Caki2 (cell line): Measurements from ENCODE around the gene AIMP1. TPM values are rescaled to one million over a fixed set of nuclear protein-coding genes. Genes with fewer than 3 reads are reported as not detected.
A peak's percentile ranks its signal among the peaks of the same experiment; 100 is the strongest.

ENCODE experiments used
- DNase-seq: peaks from one replicate; pipeline ENCODE4 v3.0.0-alpha.2; 2015; ENCODE audit warnings: low read depth
- in situ Hi-C: cut with HindIII; loops from 2 replicates; pipeline ENCODE4 v1.10.0; 2016; ENCODE audit warnings: low sequenced_read_pairs, low pct_unique_long_range_greater_than_20kb, mixed read lengths
- total RNA-seq: library from RNA; depleted of rRNA; stranded (reverse); fragments of >200 nt; shearing (Covaris generic); gene quantifications from 2 replicates; pipeline ENCODE4 v1.2.3, GENCODE V29; 2014; ENCODE audit warnings: low replicate concordance

The AIMP1 gene
- total RNA-seq, 1 experiment from 2014 or later: 48.5 TPM

GRCh38 chr4:106337916-106338315 lies 21.6 kb downstream of the AIMP1 start:
- DNase-seq: no peak
- in situ Hi-C loops: no loop called here

DNA sequence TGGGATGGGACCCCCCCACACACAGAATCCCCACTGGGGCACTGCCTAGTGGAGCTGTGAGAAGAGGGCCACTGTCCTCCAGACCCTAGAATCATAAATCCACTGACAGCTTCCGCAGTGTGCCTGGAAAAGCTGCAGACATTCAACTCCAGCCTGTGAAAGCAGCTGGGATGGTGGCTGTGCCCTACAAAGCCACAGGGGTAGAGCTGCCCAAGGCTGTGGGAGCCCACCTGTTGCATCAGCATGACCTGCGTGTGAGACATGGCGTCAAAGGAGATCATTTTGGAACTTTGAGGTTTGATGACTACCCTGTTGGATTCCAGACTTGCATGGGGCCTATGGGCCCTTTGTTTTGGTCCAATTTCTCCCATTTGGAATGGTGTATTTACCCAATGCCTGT lies 22.3 kb downstream of the AIMP1 start:
- DNase-seq: no peak
- in situ Hi-C loops: no loop called here

- in situ Hi-C loops: no loop called here
- no peak for DNase-seq
These were observed 23.1 kb downstream of the AIMP1 start for GRCh38 chr4:106339431-106339830.

- DNase-seq: no peak
- in situ Hi-C loops: no loop called here
These were observed 24.4 kb downstream of the AIMP1 start for GRCh38 chr4:106340774-106341173.

- no peak for DNase-seq
- in situ Hi-C loops: no loop called here
These were observed 27.7 kb downstream of the AIMP1 start for GRCh38 chr4:106343865-106344646.

DNA sequence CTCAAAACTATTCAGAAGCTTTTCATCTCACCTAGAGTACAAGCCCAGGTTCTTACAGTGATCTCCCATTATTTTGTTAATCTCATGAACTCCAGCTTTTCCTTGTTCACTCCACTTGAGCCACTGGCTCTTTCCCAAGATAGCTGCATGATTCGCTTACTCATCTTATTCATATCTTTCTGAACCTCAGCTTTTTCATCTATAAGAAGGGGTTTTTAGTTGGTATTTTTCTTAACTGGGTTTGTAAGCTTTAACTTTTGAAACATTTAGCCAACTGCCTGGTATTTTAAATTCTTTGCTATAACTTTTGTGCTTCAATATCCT lies 28.3 kb downstream of the AIMP1 start:
- DNase-seq: peak; percentile 25
- in situ Hi-C loops: no loop called here

DNA sequence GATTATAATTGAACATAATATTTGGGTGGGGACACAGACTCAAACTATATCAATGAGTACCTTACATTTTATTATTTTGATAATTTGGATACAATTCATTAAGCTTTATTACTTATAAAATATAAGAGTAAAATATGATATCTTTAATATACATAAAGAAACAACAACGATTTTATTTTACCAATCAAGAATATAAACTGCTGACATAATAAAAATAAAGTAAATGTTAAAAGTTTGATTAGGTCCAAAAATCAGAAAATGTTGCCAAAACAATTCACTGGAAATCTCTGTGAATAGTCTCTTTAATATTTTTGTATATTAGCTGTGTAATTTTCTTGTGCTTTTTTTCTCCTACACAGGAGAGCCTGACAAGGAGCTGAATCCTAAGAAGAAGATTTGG lies 30.8 kb downstream of the AIMP1 start:
- in situ Hi-C loops: no loop called here
- DNase-seq: no peak

DNA sequence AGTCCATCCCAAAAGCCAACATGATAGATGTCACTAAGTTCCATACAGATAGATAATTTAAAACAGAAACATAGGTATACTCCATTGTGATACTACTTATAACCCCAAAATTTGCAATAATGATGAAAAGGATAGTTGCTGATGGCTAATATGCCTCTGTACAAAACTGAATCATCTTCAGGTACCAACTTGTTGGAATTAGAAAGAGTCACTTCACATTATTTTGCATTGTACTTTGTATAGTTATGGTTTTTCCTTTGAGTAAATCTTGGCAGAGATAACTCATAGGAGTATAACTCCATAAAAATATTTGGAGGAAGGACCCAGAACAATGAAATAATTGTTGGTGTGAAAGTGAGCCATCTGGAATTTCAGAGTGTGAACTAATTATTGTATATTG lies 34.7 kb downstream of the AIMP1 start:
- in situ Hi-C loops: no loop called here

DNA sequence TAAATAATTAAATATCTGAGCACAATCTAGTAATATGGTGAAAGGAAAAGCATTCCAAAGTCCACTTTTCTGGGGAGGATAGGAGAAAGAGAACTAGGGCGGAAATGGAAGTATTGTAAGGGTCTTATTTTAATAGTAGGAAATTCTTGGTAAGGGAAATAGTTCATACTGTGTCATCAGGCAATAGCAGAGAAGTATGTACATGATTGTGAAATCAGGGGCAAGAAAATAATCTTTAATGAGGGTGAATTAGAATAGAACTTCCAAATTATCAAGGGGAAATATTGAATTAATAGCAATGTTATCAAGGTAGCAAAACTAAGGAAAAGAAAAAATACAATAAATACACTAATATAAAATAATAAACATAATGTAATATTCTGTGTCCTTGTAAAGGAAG lies 37.4 kb downstream of the AIMP1 start:
- in situ Hi-C loops: no loop called here
- DNase-seq: no peak

More for the DNA sequence above, 34.7 kb downstream of the AIMP1 start:
- no peak for DNase-seq

GRCh38 chr4:106355193-106355592 lies 38.8 kb downstream of the AIMP1 start:
- in situ Hi-C loops: no loop called here
- no peak for DNase-seq

- in situ Hi-C loops: no loop called here
- DNase-seq: no peak
These were observed 42.5 kb downstream of the AIMP1 start for GRCh38 chr4:106358899-106359298.

DNA sequence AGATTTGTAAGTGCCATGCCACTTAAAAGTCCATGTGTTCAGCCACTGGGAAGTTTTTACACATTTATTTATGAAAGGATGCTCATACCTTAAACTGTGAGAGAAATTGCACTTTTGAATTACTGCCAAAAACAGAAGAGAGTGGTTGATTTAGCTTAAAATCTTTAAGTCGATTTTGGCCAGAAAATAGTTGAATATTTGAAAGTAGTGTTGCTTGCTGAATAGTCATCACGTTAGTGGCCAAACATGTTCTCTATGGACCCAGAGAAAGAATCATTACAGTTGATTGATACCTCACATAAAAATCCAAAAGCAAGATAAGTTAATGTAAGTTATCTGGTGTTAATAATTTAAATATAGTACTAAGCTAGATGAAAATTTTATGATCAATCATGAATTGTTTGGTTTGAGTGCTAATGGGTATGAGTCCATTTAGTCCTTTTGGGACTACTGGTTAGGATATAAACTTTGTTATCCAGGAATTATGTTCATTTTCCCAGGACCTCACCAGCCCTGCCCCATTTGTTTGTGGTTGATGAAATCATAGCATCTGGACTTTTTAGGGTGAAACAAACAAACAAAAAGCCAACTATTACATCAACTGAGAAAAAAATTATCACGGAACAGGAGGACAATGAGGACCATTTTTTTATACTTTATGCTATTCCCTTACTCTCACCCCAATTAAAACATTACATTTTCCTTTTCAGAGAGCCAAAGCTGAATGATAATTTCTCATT lies 45.9 kb downstream of the AIMP1 start:
- in situ Hi-C loops: no loop called here
- DNase-seq: no peak

DNA sequence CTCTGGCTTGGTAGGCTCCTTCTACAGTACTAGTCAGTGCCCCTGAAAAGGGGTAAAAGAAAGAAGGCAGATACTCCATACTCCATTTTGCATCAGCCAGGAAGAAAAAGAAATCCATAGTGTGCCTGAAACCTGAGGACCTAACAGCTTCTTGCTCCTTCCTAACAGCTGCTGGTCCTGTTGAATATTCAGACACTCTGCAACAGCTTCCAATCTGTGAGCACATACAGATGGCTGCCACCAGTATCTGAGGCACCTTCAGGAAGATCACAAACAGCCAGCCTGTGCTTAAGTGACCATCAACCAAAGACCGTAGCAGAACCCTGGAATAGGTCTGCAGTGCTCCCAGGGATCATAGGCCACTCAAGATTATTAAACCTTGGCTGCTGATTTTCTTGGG lies 47.9 kb downstream of the AIMP1 start:
- in situ Hi-C loops: no loop called here
- no peak for DNase-seq

DNA sequence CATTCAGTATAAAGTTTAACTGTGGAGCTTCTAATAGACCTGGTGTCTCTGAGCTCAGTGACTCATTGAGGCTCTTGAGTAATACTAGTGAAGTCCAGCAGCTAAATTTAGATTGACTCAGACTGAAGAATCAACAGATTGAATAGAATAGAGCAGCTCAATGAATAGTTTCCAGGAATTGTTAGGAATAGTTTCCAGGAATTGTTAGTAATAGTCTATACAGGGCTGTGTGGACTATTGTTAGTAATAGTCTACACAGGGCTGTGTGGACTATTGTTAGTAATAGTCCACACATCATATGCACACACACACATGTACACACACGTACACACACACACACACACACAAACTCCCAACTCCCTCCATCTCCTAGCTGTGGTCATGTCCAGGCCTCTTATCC lies 49.3 kb downstream of the AIMP1 start:
- peak; percentile 23 for DNase-seq

DNA sequence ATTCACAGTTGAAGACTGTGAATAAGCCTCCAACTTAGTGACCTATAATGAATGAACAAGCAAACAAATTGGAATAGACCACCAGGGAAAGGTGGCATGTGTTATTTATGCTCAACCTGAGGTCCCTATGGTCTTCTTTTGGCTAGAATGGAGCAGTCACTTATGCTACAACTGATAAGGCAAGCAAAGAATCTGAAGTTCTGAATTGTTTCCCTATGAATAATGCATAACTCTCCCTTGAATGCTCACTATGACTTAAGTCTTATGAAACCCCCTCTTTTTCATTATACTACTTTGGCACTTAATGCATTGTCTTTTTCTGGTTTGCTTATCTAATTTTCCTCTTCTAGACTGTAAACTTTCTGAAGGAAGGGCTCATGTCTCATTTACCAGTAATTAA lies 49.7 kb downstream of the AIMP1 start:
- DNase-seq: no peak
- in situ Hi-C loops: no loop called here

More for the DNA sequence above, 49.3 kb downstream of the AIMP1 start:
- in situ Hi-C loops: no loop called here

- in situ Hi-C loops: no loop called here
- no peak for DNase-seq
These were observed 50.7 kb downstream of the AIMP1 start for GRCh38 chr4:106367072-106367471.

DNA sequence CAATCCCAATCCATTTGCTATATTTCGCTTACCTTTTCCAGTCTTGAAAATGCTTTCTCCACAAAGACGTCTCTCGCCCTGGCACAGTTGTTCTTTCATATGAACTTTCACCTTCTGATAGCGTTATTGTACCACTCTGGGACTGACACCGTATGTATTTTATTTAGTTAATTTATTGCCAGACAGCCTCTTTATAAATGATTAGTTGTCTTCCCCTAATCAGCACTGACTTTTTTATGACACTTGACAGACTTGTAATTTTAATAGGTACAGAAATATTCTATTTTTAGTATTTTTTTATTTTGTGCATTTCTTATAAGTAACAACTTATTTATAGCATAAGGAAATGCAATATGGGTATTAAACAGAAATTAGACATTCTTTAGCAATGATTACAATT lies 52.3 kb downstream of the AIMP1 start, which contains the start of gene GIMD1:
Gene GIMD1 (minus strand): TSS at position 101 of the 400 bp plus-strand sequence. CDS start 1,343 bp downstream, outside the sequence.
- no peak for DNase-seq
- in situ Hi-C loops: no loop called here

DNA sequence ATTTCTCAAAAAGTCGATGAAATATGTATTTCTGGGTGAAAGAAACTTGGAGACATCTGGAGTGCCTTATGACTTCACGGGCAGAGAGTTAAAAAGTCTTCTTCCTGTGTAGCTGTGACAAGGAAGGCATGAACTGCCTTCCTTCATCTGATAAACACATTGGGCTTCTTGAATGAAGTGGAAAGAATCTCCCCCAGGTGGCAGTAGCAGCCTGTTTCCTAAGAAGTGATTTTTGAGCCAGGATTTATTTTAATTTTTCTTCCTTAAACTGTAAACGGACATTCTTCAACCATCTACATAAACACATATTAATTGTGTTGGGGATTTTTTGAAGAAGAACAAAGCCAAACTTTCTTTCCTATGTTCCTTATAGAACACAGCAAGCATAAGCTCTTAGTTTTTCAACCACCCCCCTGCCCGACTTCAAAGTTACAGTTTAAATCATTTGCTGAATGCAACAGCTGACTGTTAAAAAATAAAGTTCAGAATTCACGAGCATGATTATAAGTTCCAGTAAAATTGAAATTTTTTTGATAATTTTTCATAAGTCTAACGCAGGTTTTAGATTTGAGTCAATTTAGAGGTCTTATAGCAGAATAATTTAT lies 53.2 kb downstream of the AIMP1 start:
- peak; percentile 66 for DNase-seq
- in situ Hi-C loops: no loop called here

DNA sequence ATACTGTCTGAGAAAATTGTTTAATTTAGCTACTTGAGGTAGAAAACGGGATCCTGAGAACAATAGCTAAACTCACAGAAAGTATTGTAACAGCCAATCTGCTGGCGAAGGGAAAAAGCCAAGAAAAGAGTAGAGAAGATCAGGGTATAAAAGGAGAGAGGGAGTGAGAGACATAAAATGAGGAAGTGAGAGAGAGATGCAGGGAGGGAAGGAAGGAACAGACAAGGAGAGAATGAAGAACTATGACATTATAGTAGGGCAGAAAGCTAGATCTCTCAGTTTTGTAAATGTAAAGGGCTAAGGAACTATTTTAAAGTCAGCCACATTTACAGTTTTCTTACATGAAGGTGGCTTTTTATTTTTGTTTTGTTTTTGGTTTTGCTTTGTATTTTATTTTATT lies 53.9 kb downstream of the AIMP1 start:
- no peak for DNase-seq
- in situ Hi-C loops: no loop called here
